ENCODE measurements around the gene GFRA1. TPM values are rescaled to one million over a fixed set of nuclear protein-coding genes. Genes with fewer than 3 reads are reported as not detected.

GFRA1 gene
- total and polyA plus RNA-seq, 11 donors = 0.76 to 18.6 (median 1.4) TPM

DNA sequence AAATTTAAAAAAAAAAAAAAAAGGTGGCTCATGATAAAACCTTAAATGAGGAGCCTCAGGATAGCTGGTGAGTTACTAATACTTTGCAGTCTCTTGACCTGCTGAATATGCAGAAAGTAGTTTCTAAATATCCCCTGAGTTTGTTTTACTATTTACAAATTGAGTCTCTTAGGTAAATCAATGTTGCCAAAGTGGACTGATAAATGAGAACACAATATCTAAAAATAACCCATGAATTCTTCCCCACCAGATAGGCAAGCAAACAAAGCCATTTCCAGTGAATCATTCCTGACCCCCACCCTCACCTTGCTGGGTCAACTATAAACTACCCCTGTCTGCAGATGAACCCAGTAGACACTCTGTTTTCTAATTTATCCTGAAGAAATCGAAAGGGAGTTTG, 78.9 kb downstream of the GFRA1 start:
- Histone ChIP-seq H3K4me3 (no peak overlapping the region), H3K27ac (no peak overlapping the region), H3K9me3 (peaks cover 0 to 24% (median 7%) of the 10 kb centered on the region in 12 donors), H3K36me3 (no peaks in the 10 kb centered on the region), H3K27me3 (no peaks in the 10 kb centered on the region), H3K4me1 (no peaks in the 10 kb centered on the region)
- intact Hi-C loops (cut with DNase I) = no loop called here
- DNase-seq (no peak), ATAC-seq (no peak)
- TF ChIP-seq CTCF (IDR thresholded peaks at IDR 0.05) = no peak
- no peak for TF ChIP-seq POLR2A (IDR thresholded peaks at IDR 0.05)
- WGBS, 4 donors = 85 to 93% (median 92%) methylated on average over 1 of the region's 1 CpG

DNA sequence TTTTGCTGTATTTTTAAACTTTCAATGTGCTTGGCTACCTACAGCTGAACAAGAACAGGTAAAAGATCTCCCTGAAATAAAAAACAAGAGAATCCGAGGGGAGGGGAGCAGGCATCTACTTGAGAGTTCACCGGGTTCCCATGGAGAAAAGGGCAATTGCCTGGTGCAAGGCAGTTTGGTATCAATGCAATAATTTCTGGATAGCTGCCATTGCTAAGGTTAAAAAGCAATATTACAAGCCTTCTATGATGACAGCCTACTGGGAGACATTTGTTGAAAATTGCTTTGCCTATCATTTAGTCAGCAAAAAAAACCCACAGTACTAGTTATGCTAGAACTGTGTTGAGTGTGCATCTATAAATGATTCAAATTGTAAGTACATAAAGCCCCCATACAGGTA, 82.1 kb downstream of the GFRA1 start:
- TF ChIP-seq POLR2A (IDR thresholded peaks at IDR 0.05) = no peak
- TF ChIP-seq CTCF (IDR thresholded peaks at IDR 0.05) = no peak
- H3K4me1 ChIP-seq = no peaks in the 10 kb centered on the region
- no peak overlapping the region for H3K4me3 ChIP-seq
- 81 to 87% (median 84%) methylated on average over 2 of the region's 2 CpGs for WGBS, 4 donors
- no peak overlapping the region for H3K27ac ChIP-seq
- H3K27me3 ChIP-seq = no peaks in the 10 kb centered on the region
- no peaks in the 10 kb centered on the region for H3K36me3 ChIP-seq
- intact Hi-C loops (cut with DNase I) = no loop called here
- ATAC-seq (no peak), DNase-seq (no peak)
- H3K9me3 ChIP-seq = peaks cover 0 to 16% (median 6%) of the 10 kb centered on the region in 12 donors

- H3K4me3 ChIP-seq = no peak overlapping the region
- 76 to 92% (median 83%) methylated on average over 6 of the region's 6 CpGs for WGBS, 4 donors
- no peaks in the 10 kb centered on the region for H3K4me1 ChIP-seq
- no peaks in the 10 kb centered on the region for H3K27me3 ChIP-seq
- no peak for DNase-seq
- TF ChIP-seq CTCF (IDR thresholded peaks at IDR 0.05) (no peak), POLR2A (IDR thresholded peaks at IDR 0.05) (no peak)
- H3K9me3 ChIP-seq = no peaks in the 10 kb centered on the region
- H3K27ac ChIP-seq = no peak overlapping the region
- no peak for ATAC-seq
- no peaks in the 10 kb centered on the region for H3K36me3 ChIP-seq
- intact Hi-C loops (cut with DNase I) = no loop called here
Observed at GRCh38 chr10:116186273-116186672, 86.7 kb downstream of the GFRA1 start.

GRCh38 chr10:116185199-116185867, 87.7 kb downstream of the GFRA1 start:
- no peaks in the 10 kb centered on the region for H3K27me3 ChIP-seq
- no peaks in the 10 kb centered on the region for H3K9me3 ChIP-seq
- intact Hi-C loops (cut with DNase I) = no loop called here
- H3K36me3 ChIP-seq = no peaks in the 10 kb centered on the region
- TF ChIP-seq POLR2A (IDR thresholded peaks at IDR 0.05) = no peak
- TF ChIP-seq CTCF (IDR thresholded peaks at IDR 0.05) = no peak
- no peak overlapping the region for H3K4me3 ChIP-seq
- no peaks in the 10 kb centered on the region for H3K4me1 ChIP-seq
- DNase-seq (no peak), ATAC-seq (no peak)
- WGBS, 4 donors = 77 to 83% (median 82%) methylated on average over 7 of the region's 7 CpGs
- no peak overlapping the region for H3K27ac ChIP-seq
